HEK293 (cell line): ENCODE results near the gene TCF3.

Experiments used
- BCL11B ChIP-seq: fragments of 450-650 bp; formaldehyde crosslinking; IDR thresholded peaks from 2 replicates; pipeline ENCODE4 v1.5.1; 2016; ENCODE audit warnings: low read depth, missing biosample characterization, missing genetic modification characterization
- MZF1 ChIP-seq: fragments of 450-650 bp; formaldehyde crosslinking; IDR thresholded peaks from 2 replicates; pipeline ENCODE4 v1.5.1; 2017; ENCODE audit warnings: missing biosample characterization, missing genetic modification characterization, borderline replicate concordance
- ZFP41 ChIP-seq: fragments of 450-650 bp; formaldehyde crosslinking; IDR thresholded peaks from 2 replicates; pipeline ENCODE4 v1.5.1; 2016; ENCODE audit warnings: missing biosample characterization, missing genetic modification characterization, borderline replicate concordance
- ZNF114 ChIP-seq: fragments of 450-650 bp; formaldehyde crosslinking; IDR thresholded peaks from 2 replicates; pipeline ENCODE4 v1.5.0; 2017; ENCODE audit warnings: missing biosample characterization, missing genetic modification characterization
- ZNF274 ChIP-seq, 2 experiments: fragments of 200-500 bp in 1 of 2; fragments of 450-650 bp in 1 of 2; sonication (Bioruptor generic) in 1 of 2; formaldehyde crosslinking in 1 of 2; IDR thresholded peaks; 2 replicates each; pipeline versions ENCODE4 v1.5.1 to v1.6.1; 2014 to 2016; ENCODE audit warnings: borderline replicate concordance in 1 of 2, inconsistent platforms in 1 of 2, low read length in 1 of 2, missing biosample characterization in 1 of 2, missing genetic modification characterization in 1 of 2
- ZNF529 ChIP-seq: fragments of 450-650 bp; formaldehyde crosslinking; IDR thresholded peaks from 2 replicates; pipeline ENCODE4 v1.5.1; 2017; ENCODE audit warnings: missing genetic modification characterization, missing biosample characterization; ENCODE audit not compliant: insufficient replicate concordance
- ZNF548 ChIP-seq: fragments of 450-650 bp; formaldehyde crosslinking; IDR thresholded peaks from 2 replicates; pipeline ENCODE4 v1.5.1; 2016; ENCODE audit warnings: missing biosample characterization, missing genetic modification characterization
- ZNF571 ChIP-seq: fragments of 450-650 bp; formaldehyde crosslinking; IDR thresholded peaks from 2 replicates; pipeline ENCODE4 v1.5.0; 2017; ENCODE audit warnings: missing biosample characterization, missing genetic modification characterization
- ZNF747 ChIP-seq: fragments of 450-650 bp; formaldehyde crosslinking; IDR thresholded peaks from 2 replicates; pipeline ENCODE4 v1.5.1; 2016; ENCODE audit warnings: missing biosample characterization, missing genetic modification characterization
- TF ChIP-seq, protein P1 (sequence below): fragments of 450-650 bp; formaldehyde crosslinking; IDR thresholded peaks from 2 replicates; pipeline ENCODE4 v1.5.1; 2016; ENCODE audit warnings: missing biosample characterization, missing genetic modification characterization
- TF ChIP-seq, protein P2 (sequence below): fragments of 450-650 bp; formaldehyde crosslinking; IDR thresholded peaks from 2 replicates; pipeline ENCODE4 v1.5.1; 2016; ENCODE audit warnings: missing biosample characterization, missing genetic modification characterization
- TF ChIP-seq, protein P3 (sequence below): fragments of 450-650 bp; formaldehyde crosslinking; IDR thresholded peaks from 2 replicates; pipeline ENCODE4 v1.5.1; 2016; ENCODE audit warnings: missing biosample characterization, missing genetic modification characterization

DNA sequence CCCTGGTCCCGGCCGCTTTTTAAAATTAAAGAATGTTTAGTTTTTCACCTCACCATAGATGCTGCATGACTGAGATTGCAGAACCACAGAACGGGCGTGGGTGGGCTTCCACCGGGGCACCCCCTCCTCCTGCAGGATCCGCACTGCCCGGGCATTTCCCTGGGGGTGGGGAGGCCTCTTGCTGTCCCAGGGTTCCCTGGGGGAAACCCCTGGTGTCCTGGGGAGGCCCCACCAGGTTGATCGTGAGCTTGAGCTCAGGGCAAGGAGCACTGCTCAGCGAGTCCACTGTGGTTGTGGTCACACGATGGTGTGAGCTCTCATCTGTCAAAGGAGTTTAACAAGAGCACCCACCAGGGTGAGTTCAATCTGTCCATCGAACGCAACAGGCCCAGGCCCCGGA lies 11.4 kb upstream of the TCF3 start:
- TF ChIP-seq BCL11B: no peak
- no peak for TF ChIP-seq ZNF571 (tag by site-specific recombination)
- TF ChIP-seq, protein P1, sequence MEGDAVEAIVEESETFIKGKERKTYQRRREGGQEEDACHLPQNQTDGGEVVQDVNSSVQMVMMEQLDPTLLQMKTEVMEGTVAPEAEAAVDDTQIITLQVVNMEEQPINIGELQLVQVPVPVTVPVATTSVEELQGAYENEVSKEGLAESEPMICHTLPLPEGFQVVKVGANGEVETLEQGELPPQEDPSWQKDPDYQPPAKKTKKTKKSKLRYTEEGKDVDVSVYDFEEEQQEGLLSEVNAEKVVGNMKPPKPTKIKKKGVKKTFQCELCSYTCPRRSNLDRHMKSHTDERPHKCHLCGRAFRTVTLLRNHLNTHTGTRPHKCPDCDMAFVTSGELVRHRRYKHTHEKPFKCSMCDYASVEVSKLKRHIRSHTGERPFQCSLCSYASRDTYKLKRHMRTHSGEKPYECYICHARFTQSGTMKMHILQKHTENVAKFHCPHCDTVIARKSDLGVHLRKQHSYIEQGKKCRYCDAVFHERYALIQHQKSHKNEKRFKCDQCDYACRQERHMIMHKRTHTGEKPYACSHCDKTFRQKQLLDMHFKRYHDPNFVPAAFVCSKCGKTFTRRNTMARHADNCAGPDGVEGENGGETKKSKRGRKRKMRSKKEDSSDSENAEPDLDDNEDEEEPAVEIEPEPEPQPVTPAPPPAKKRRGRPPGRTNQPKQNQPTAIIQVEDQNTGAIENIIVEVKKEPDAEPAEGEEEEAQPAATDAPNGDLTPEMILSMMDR (tag by site-specific recombination): no peak
- TF ChIP-seq ZFP41 (tag by site-specific recombination): no peak
- TF ChIP-seq MZF1 (tag by site-specific recombination): no peak
- TF ChIP-seq, protein P2, sequence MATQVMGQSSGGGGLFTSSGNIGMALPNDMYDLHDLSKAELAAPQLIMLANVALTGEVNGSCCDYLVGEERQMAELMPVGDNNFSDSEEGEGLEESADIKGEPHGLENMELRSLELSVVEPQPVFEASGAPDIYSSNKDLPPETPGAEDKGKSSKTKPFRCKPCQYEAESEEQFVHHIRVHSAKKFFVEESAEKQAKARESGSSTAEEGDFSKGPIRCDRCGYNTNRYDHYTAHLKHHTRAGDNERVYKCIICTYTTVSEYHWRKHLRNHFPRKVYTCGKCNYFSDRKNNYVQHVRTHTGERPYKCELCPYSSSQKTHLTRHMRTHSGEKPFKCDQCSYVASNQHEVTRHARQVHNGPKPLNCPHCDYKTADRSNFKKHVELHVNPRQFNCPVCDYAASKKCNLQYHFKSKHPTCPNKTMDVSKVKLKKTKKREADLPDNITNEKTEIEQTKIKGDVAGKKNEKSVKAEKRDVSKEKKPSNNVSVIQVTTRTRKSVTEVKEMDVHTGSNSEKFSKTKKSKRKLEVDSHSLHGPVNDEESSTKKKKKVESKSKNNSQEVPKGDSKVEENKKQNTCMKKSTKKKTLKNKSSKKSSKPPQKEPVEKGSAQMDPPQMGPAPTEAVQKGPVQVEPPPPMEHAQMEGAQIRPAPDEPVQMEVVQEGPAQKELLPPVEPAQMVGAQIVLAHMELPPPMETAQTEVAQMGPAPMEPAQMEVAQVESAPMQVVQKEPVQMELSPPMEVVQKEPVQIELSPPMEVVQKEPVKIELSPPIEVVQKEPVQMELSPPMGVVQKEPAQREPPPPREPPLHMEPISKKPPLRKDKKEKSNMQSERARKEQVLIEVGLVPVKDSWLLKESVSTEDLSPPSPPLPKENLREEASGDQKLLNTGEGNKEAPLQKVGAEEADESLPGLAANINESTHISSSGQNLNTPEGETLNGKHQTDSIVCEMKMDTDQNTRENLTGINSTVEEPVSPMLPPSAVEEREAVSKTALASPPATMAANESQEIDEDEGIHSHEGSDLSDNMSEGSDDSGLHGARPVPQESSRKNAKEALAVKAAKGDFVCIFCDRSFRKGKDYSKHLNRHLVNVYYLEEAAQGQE (tag by site-specific recombination): no peak
- TF ChIP-seq ZNF274 (IDR thresholded peaks at IDR 0.05; ENCODE audit: low read length): no peak
- TF ChIP-seq ZNF274 (tag by site-specific recombination; IDR thresholded peaks at IDR 0.05; ENCODE audit: borderline replicate concordance): no peak
- TF ChIP-seq ZNF548 (tag by site-specific recombination): no peak
- TF ChIP-seq, protein P3, sequence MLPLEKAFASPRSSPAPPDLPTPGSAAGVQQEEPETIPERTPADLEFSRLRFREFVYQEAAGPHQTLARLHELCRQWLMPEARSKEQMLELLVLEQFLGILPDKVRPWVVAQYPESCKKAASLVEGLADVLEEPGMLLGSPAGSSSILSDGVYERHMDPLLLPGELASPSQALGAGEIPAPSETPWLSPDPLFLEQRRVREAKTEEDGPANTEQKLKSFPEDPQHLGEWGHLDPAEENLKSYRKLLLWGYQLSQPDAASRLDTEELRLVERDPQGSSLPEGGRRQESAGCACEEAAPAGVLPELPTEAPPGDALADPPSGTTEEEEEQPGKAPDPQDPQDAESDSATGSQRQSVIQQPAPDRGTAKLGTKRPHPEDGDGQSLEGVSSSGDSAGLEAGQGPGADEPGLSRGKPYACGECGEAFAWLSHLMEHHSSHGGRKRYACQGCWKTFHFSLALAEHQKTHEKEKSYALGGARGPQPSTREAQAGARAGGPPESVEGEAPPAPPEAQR (tag by site-specific recombination): no peak
- no peak for TF ChIP-seq ZNF529 (tag by site-specific recombination)
- TF ChIP-seq ZNF747: no peak
- no peak for TF ChIP-seq ZNF114
